ENCODE measurements around the gene JAK3.

Gene JAK3

DNA sequence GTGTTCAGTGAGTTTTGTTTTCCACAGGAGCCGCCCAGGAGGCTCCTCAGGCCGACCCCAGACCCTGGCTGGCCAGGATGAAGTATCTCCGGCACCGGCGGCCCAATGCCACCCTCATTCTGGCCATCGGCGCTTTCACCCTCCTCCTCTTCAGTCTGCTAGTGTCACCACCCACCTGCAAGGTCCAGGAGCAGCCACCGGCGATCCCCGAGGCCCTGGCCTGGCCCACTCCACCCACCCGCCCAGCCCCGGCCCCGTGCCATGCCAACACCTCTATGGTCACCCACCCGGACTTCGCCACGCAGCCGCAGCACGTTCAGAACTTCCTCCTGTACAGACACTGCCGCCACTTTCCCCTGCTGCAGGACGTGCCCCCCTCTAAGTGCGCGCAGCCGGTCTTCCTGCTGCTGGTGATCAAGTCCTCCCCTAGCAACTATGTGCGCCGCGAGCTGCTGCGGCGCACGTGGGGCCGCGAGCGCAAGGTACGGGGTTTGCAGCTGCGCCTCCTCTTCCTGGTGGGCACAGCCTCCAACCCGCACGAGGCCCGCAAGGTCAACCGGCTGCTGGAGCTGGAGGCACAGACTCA lies 40.0 kb downstream of the JAK3 start:
- H3K4me2 ChIP-seq (ENCODE audit: low read length, poor library complexity, severe bottlenecking) = no peak overlapping the region
- WGBS = 89% methylated on average over 38 of the region's 38 CpGs
- no peak overlapping the region for H2AFZ ChIP-seq (ENCODE audit: low read depth, low read length)

DNA sequence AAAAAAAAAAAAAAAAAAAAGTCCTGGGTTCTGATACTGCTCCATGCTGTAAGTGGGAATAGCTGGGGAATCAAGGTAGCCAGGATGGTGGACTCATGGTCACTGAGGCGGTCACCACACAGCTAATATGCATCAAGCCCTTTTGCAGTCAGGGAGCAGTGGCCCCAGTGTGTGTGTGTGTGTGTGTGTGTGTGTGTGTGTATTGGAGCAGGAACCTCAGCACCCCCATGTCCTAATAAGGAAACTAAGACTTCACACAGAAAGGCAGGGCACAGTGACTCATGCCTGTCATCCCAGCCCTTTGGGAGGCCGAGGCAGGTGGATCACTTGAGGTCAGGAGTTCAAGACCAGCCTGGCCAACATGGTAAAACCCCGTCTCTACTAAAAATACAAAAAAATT lies 40.8 kb downstream of the JAK3 start:
- no peak overlapping the region for H3K18ac ChIP-seq (ENCODE audit: low read depth in 1 of 2, low read length in 2 of 2)
- H3K79me1 ChIP-seq (replicated peaks; ENCODE audit: low read length, poor library complexity, severe bottlenecking) = no peaks in the 10 kb centered on the region
- H3K27ac ChIP-seq (ENCODE audit: low read length, poor library complexity, severe bottlenecking) = no peak overlapping the region
- H3K14ac ChIP-seq (ENCODE audit: low read length in 2 of 2) = no peak overlapping the region
- no peak overlapping the region for H3K23ac ChIP-seq (ENCODE audit: low read length in 2 of 2)
- H2AK5ac ChIP-seq (ENCODE audit: low read length, severe bottlenecking) = no peak overlapping the region
- H3K27me3 ChIP-seq (ENCODE audit: control insufficient read depth in 1 of 2, insufficient read depth in 1 of 2, low read length in 2 of 2) = peaks cover 0 to 53% of the 10 kb centered on the region in 2 experiments
- no peak overlapping the region for H2BK120ac ChIP-seq (ENCODE audit: low read depth, low read length)
- H4K91ac ChIP-seq (ENCODE audit: low read length) = no peak overlapping the region
- H2AFZ ChIP-seq (ENCODE audit: low read depth, low read length) = no peak overlapping the region
- H3K4me3 ChIP-seq (ENCODE audit: insufficient read depth in 1 of 2, low read depth in 1 of 2, low read length in 2 of 2) = no peak overlapping the region
- H2BK5ac ChIP-seq (ENCODE audit: low read depth, low read length, poor library complexity, severe bottlenecking) = no peak overlapping the region
- DNase-seq = no peak
- no peaks in the 10 kb centered on the region for H3K36me3 ChIP-seq (ENCODE audit: control insufficient read depth in 1 of 2, insufficient read depth in 2 of 2, low read depth in 1 of 2, low read length in 2 of 2)
- 50% methylated on average over 2 of the region's 3 CpGs for WGBS
- no peak overlapping the region for H3K4me2 ChIP-seq (ENCODE audit: low read length, poor library complexity, severe bottlenecking)
- no peak overlapping the region for H4K8ac ChIP-seq (ENCODE audit: low read length)
- no peak overlapping the region for H2BK15ac ChIP-seq (ENCODE audit: low read depth, poor library complexity, severe bottlenecking)
- H3K9ac ChIP-seq (ENCODE audit: low read length) = no peak overlapping the region
- no peaks in the 10 kb centered on the region for H3K4me1 ChIP-seq (ENCODE audit: control insufficient read depth, insufficient read depth, low read depth, low read length)
- H2BK12ac ChIP-seq (ENCODE audit: low read length in 2 of 2) = no peak overlapping the region
- H3K9me3 ChIP-seq (ENCODE audit: control insufficient read depth, low read length) = peaks cover 6% of the 10 kb centered on the region
- no peak overlapping the region for H3K4ac ChIP-seq (ENCODE audit: low read depth in 1 of 2, low read length in 2 of 2)

More for the DNA sequence above, 40.0 kb downstream of the JAK3 start:
- Histone ChIP-seq H2BK12ac (ENCODE audit: low read length in 2 of 2) (no peak overlapping the region), H3K4ac (ENCODE audit: low read depth in 1 of 2, low read length in 2 of 2) (no peak overlapping the region), H3K9ac (ENCODE audit: low read length) (no peak overlapping the region), H2AK5ac (ENCODE audit: low read length, severe bottlenecking) (no peak overlapping the region), H3K4me1 (ENCODE audit: control insufficient read depth, insufficient read depth, low read depth, low read length) (no peaks in the 10 kb centered on the region), H4K91ac (ENCODE audit: low read length) (no peak overlapping the region), H3K4me3 (ENCODE audit: insufficient read depth in 1 of 2, low read depth in 1 of 2, low read length in 2 of 2) (no peak overlapping the region), H3K18ac (ENCODE audit: low read depth in 1 of 2, low read length in 2 of 2) (no peak overlapping the region), H3K9me3 (ENCODE audit: control insufficient read depth, low read length) (peaks cover 6% of the 10 kb centered on the region), H3K27me3 (ENCODE audit: control insufficient read depth in 1 of 2, insufficient read depth in 1 of 2, low read length in 2 of 2) (peaks cover 5 to 53% of the 10 kb centered on the region in 2 experiments), H2BK5ac (ENCODE audit: low read depth, low read length, poor library complexity, severe bottlenecking) (no peak overlapping the region), H3K79me1 (replicated peaks; ENCODE audit: low read length, poor library complexity, severe bottlenecking) (no peaks in the 10 kb centered on the region), H4K8ac (ENCODE audit: low read length) (no peak overlapping the region), H3K27ac (ENCODE audit: low read length, poor library complexity, severe bottlenecking) (no peak overlapping the region), H3K23ac (ENCODE audit: low read length in 2 of 2) (no peak overlapping the region), H2BK120ac (ENCODE audit: low read depth, low read length) (no peak overlapping the region), H3K36me3 (ENCODE audit: control insufficient read depth in 1 of 2, insufficient read depth in 2 of 2, low read depth in 1 of 2, low read length in 2 of 2) (no peaks in the 10 kb centered on the region), H2BK15ac (ENCODE audit: low read depth, poor library complexity, severe bottlenecking) (no peak overlapping the region), H3K14ac (ENCODE audit: low read length in 2 of 2) (no peak overlapping the region)
- no peak for DNase-seq

DNA sequence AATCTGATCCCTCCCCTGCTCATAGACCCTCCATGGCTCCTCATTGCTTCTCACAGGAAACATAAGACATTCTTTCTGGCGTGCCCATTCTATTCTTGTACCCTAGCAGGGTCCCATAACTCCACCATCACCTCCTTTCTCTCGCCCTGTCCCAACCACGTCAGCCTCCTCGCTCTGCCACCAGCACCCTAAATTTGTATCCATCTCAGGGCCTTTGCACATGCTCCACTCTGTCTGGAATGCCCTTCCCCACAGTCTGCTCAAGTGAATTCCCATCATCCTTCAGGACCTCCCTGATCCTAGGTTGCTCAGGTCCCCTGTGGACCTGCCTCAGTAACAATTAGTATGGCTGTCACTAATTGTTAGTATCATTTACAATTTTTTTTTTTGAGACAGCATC lies 42.4 kb downstream of the JAK3 start:
- Histone ChIP-seq H3K18ac (ENCODE audit: low read depth in 1 of 2, low read length in 2 of 2) (no peak overlapping the region), H3K9ac (ENCODE audit: low read length) (no peak overlapping the region), H2BK5ac (ENCODE audit: low read depth, low read length, poor library complexity, severe bottlenecking) (no peak overlapping the region), H3K79me1 (replicated peaks; ENCODE audit: low read length, poor library complexity, severe bottlenecking) (no peaks in the 10 kb centered on the region), H3K4me3 (ENCODE audit: insufficient read depth in 1 of 2, low read depth in 1 of 2, low read length in 2 of 2) (no peak overlapping the region), H2BK15ac (ENCODE audit: low read depth, poor library complexity, severe bottlenecking) (no peak overlapping the region), H2AFZ (ENCODE audit: low read depth, low read length) (no peak overlapping the region), H4K91ac (ENCODE audit: low read length) (no peak overlapping the region), H3K14ac (ENCODE audit: low read length in 2 of 2) (no peak overlapping the region), H3K23ac (ENCODE audit: low read length in 2 of 2) (no peak overlapping the region), H3K27ac (ENCODE audit: low read length, poor library complexity, severe bottlenecking) (no peak overlapping the region), H3K4me1 (ENCODE audit: control insufficient read depth, insufficient read depth, low read depth, low read length) (no peaks in the 10 kb centered on the region), H3K9me3 (ENCODE audit: control insufficient read depth, low read length) (no peaks in the 10 kb centered on the region), H4K8ac (ENCODE audit: low read length) (no peak overlapping the region), H3K4me2 (ENCODE audit: low read length, poor library complexity, severe bottlenecking) (no peak overlapping the region), H3K4ac (ENCODE audit: low read depth in 1 of 2, low read length in 2 of 2) (no peak overlapping the region), H3K27me3 (ENCODE audit: control insufficient read depth in 1 of 2, insufficient read depth in 1 of 2, low read length in 2 of 2) (peaks cover 0 to 48% of the 10 kb centered on the region in 2 experiments), H2BK120ac (ENCODE audit: low read depth, low read length) (no peak overlapping the region), H2AK5ac (ENCODE audit: low read length, severe bottlenecking) (no peak overlapping the region), H2BK12ac (ENCODE audit: low read length in 2 of 2) (no peak overlapping the region), H3K36me3 (ENCODE audit: control insufficient read depth in 1 of 2, insufficient read depth in 2 of 2, low read depth in 1 of 2, low read length in 2 of 2) (no peaks in the 10 kb centered on the region)
- no peak for DNase-seq
- 84% methylated on average over 4 of the region's 4 CpGs for WGBS

DNA sequence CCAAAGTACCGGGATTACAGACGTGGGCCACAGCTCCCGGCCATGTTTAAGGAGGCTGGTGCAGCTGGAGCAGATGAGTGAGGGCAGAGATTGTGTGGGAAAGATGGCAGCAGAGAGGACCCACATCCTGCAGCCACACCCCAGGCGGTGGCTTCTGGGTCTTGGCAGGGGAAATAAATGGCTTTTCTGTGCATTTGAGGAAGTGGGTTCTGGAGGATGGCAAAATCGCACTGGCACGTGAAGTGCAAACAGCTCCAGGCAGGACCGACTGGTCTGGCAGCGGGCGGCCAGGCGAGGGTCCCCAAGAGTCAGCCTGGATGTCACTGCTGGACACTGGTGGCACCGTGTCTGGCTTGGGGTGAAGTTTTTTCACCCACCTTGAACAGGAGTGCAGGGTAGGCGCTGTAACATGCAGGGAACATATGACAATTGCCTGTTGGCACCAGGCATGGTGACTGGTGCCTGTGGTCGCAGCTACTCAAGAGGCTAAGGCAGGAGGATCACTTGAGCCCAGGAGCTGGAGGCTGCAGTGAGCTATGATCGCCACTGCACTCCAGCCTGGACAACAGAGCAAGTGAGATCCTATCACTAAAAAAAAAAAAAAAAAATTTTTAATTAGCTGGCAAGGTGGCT lies 44.4 kb downstream of the JAK3 start:
- DNase-seq = no peak
- H3K18ac ChIP-seq (ENCODE audit: low read depth in 1 of 2, low read length in 2 of 2) = no peak overlapping the region
- no peak overlapping the region for H3K23ac ChIP-seq (ENCODE audit: low read length in 2 of 2)
- no peaks in the 10 kb centered on the region for H3K9me3 ChIP-seq (ENCODE audit: control insufficient read depth, low read length)
- WGBS = 79% methylated on average over 13 of the region's 14 CpGs
- H3K9ac ChIP-seq (ENCODE audit: low read length) = no peak overlapping the region
- no peak overlapping the region for H3K4ac ChIP-seq (ENCODE audit: low read depth in 1 of 2, low read length in 2 of 2)
- no peaks in the 10 kb centered on the region for H3K79me1 ChIP-seq (replicated peaks; ENCODE audit: low read length, poor library complexity, severe bottlenecking)
- H3K27ac ChIP-seq (ENCODE audit: low read length, poor library complexity, severe bottlenecking) = no peak overlapping the region
- H4K8ac ChIP-seq (ENCODE audit: low read length) = no peak overlapping the region
- no peak overlapping the region for H2AK5ac ChIP-seq (ENCODE audit: low read length, severe bottlenecking)
- no peak overlapping the region for H2BK15ac ChIP-seq (ENCODE audit: low read depth, poor library complexity, severe bottlenecking)
- H3K4me2 ChIP-seq (ENCODE audit: low read length, poor library complexity, severe bottlenecking) = no peak overlapping the region
- no peak overlapping the region for H3K14ac ChIP-seq (ENCODE audit: low read length in 2 of 2)
- no peak overlapping the region for H2AFZ ChIP-seq (ENCODE audit: low read depth, low read length)
- no peak overlapping the region for H2BK120ac ChIP-seq (ENCODE audit: low read depth, low read length)
- H3K4me1 ChIP-seq (ENCODE audit: control insufficient read depth, insufficient read depth, low read depth, low read length) = peaks cover 3% of the 10 kb centered on the region
- no peak overlapping the region for H4K91ac ChIP-seq (ENCODE audit: low read length)
- peaks cover 5 to 55% of the 10 kb centered on the region in 2 experiments for H3K27me3 ChIP-seq (ENCODE audit: control insufficient read depth in 1 of 2, insufficient read depth in 1 of 2, low read length in 2 of 2)
- no peak overlapping the region for H2BK12ac ChIP-seq (ENCODE audit: low read length in 2 of 2)
- no peak overlapping the region for H2BK5ac ChIP-seq (ENCODE audit: low read depth, low read length, poor library complexity, severe bottlenecking)
- H3K4me3 ChIP-seq (ENCODE audit: insufficient read depth in 1 of 2, low read depth in 1 of 2, low read length in 2 of 2) = no peak overlapping the region
- H3K36me3 ChIP-seq (ENCODE audit: control insufficient read depth in 1 of 2, insufficient read depth in 2 of 2, low read depth in 1 of 2, low read length in 2 of 2) = no peaks in the 10 kb centered on the region
